Inflammatory macrophage (primary cell): ENCODE measurements around the gene TM2D3.
A peak's percentile ranks its signal among the peaks of the same experiment; 100 is the strongest.
"Not testable (repeated sequence)": the region's sequence is repeated elsewhere in the genome, so short reads cannot be mapped to it uniquely, and the experiment has no call there.

Experiments used
- DNase-seq, 2 donors: peaks; one replicate each; pipeline ENCODE4 v3.0.0-alpha.2; 2020 to 2022

Gene TM2D3

DNA sequence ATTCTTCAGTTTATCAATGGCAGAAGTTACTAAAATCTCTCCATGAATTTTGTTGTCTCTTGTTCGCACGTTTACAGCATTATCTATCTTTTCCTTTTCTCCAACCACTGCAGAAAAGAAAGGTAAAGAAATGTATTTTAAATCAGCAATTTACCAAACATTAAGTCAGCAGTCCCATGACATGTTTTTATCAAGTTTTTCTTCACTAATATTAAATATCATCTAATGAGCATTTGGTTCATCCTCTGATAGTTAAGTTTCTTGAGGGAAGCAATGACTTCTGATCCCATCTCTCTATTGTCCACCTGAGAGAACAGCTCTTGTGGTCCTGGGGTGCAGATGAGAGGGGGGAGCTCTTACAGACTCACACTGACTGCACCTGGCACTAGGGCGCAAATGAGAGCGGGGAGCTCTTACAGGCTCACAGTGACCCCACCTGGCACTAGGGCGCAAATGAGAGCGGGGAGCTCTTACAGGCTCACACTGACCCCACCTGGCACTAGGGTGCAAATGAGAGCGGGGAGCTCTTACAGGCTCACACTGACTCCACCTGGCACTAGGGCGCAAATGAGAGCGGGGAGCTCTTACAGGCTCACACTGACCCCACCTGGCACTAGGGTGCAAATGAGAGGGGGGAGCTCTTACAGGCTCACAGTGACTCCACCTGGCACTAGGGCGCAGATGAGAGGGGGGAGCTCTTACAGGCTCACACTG is 2.6 kb upstream of the TM2D3 start:
- DNase-seq = not testable (repeated sequence)

DNA sequence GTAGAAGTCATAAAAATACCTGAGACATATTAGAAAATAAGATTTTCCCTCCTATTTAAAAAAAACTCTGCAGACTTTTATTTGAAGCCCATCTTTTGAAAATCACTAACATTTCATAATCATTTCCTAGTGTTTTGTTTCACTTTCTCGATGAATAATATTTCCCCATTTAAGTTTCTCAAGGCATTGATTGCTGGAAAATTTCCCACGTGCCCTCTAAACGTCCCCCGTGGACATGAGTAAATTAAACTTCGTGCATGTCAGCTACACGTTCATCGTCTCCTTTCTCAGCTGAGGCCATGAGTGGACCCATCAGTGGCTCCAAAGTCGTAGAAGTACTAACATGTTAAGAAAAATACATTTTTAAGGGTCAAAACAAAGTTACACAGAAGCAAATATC is 2.0 kb upstream of the TM2D3 start:
- DNase-seq = peak; percentile 59 to 68

DNA sequence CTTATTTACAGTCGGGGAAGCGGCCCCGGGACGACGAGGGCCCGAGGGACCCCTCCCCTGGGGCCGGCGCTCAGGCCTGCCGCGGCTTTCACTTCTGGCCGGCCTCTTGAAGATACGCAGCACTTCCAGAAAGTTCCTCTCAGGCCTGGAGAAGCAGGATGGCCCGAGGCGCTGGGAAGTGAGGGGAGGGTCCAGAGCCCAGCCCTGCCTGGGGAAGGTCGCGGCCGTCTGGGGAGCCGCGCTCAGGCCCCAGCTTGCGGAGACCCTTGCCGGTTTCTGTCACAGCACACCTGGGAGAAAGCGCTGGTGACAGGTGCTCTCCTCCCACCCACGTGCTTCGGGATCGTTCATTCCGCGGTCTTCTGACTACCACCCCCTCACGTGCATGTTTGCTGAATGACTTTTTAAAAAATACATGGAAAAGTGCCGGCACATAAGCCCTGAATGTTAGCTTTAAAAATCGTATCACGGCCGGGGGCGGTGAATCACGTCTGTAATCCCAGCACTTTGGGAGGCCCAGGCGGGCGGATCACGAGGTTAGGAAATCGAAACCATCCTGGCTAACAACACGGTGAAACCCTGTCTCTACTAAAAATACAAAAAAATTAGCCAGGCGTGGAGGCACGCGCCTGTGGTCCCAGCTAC is 727 bp upstream of the TM2D3 start:
- no peak for DNase-seq

DNA sequence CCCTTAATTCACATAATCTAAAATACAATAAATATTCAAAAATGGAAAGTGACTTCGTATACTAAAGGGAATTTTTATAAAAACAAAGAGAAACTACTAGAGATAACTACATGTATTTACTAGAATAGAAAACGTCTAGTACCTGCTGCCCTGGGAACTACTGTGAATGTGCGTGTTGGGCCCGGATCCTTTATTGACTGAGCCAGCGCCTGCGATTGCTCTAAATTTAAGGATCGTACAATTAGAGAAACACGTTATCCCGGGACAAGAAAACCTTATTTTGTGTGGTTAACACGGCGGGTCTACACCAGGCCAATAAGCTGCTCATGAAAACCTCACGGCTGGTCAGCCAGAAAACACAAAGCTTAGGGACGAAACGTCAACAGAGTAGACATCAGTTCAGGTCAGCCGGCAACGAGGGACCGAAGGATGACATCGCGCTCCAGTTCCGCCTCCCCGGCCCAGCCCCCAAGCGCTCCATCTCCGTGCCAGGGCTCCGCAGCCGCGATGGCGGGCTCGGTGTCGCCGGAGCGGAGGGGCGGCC is 555 bp downstream of the TM2D3 start:
- DNase-seq = no peak

DNA sequence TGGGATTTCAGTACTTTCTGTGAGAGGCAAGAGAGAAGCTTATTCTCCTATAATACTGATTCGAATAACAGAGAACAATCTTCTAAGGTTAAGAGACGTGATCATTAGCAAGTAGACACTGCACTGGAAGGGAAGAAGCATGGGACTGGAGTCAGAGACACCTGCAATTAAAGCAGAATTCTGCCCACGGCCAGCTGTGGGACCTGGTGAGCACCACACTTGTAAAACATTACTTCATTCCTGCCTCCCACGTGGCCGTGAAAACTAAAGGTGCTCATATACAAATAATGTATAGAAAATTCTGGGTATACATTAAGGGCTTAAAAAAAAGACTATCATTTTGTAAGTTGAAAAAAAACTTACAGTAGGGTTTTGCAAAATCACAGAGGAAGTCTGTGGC is 2.0 kb downstream of the TM2D3 start:
- no peak for DNase-seq

DNA sequence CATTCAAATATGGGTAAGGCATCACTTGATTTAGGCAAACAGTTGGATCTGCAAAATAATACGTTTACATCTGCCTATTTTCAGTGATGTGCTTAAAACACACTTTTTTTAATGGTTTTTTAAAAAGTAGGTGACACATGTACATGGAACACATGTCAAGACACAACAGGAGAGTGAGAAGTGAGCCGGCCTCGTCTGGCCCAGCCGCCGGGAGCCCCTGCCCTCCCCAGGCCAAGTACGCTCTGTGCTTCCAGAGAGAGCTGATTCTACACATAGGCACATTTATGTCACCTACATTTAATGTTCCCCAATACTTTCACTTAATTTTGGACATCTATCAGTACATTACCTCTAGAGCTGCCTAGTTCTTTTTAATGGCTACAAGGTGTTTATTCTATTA is 3.8 kb downstream of the TM2D3 start:
- DNase-seq = no peak

DNA sequence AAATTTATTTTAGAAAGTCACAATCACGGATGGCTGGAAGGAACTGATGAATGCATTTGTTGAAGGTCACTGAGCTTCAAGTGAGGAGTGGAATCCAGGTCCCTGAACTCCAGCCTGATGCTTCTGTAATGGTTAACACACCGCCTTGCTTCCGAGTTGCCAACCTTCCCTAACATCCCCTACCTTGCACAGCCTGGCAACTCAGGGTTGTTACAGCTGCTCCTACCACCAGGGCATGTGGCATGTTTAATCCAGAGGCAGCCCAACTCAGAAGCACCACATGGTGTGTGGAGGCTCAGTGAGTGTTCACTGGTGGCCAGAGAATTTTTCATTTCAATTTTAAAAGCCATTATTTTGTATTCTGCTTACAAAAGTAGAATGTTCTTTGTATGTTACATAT is 4.9 kb downstream of the TM2D3 start:
- no peak for DNase-seq

DNA sequence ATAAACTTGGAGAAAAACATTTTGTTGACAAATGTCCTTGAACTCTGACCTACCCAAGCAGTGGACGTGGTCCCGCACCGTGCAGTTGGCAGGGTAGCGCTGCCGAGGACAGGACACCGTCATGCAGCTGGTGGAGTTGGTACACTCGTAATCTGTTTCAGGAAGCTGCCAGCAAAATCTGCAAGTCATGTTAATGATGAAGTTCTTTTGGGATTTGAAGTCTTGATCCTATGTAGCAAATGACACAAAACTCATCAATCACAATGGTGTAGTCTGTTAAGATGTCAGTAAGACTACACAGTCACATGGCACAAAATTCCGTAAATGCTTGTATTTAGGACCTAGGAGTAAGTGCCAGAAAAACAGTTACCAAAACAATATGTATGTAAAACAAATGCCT is 5.5 kb downstream of the TM2D3 start:
- peak; percentile 25 to 33 for DNase-seq

DNA sequence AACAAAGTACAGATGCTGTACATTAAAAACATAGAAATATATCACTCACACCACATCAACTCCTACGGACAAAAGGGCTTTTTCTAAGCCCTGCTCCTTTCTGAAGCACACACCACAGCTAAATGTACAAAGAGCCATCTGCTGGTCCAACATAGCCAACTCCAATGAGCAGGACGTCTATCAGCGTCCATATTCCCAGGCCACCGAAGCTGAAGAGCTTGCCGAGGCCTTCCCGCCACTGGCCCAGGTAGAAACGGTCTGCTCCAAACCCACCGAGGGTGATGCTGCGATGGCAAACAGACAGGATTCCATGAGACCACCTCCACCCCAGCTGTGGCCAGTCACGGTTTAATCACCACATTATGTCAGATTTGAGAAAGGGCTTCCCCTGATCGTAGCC is 9.8 kb downstream of the TM2D3 start:
- DNase-seq = no peak

DNA sequence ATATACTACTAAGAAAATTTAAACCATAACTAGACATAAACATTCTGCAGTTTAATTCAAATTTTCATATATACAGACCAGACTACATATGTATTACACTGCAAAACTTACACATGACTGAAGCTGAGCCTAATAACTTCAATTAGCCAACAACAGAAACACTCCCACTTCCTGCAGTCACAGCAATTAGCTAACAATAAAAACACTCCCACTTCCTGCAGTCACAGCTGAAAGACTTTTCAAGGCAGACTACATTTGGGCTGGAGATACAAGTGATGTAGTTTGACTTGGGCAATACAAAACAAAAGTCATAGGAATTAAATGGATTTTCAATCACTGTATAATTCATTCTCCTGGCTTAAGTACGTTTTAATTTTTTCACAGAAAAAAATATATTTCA is 10.3 kb downstream of the TM2D3 start:
- peak; percentile 85 to 94 for DNase-seq

DNA sequence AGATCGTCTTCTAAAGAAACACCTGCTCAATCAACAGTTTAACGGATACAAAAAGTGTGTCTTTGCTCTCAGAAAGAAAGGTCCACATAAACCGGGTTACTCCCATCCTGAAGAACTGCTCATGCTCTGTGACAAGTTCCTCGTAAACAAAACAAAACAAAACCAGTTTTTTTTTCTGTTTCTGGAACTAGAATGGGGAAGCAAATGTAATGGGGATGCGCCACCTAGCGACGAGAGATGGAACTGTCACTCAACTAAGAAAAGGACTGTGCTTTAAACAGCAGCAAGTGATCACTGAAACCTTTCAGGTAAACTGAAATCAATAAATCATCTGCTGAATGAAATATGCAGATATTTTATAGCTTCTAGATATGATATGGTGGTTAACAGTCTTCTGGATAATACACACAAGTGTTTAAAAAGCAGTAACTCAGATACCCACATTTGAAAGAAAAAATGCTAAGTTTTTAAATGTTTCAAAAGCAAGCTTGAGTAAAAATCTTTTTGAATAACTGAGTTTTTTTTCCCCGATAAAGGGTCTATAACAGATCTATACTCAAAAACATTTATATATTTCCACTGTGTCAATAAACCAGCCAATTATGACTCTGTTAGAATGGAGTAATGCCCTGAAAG is 10.9 kb downstream of the TM2D3 start:
- DNase-seq = peak; percentile 89 to 92

DNA sequence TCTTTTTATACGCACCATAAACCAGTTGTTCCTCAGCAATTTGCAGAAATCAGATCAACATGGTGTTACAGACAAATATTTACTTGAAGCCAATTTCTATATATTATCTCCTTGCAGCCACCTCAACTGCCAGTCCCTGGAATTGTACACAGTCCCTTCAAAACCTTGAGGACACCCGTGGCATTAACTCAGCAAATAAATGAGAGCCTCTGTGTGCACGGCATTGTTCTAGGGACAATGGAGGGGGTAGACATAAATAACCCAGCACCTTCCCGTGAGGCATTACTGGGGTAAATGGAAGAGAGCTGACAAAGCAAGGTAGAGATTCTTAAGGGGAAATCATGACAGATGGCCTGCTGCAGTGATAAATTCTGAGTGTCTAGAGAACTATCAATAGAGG is 12.5 kb downstream of the TM2D3 start:
- no peak for DNase-seq

DNA sequence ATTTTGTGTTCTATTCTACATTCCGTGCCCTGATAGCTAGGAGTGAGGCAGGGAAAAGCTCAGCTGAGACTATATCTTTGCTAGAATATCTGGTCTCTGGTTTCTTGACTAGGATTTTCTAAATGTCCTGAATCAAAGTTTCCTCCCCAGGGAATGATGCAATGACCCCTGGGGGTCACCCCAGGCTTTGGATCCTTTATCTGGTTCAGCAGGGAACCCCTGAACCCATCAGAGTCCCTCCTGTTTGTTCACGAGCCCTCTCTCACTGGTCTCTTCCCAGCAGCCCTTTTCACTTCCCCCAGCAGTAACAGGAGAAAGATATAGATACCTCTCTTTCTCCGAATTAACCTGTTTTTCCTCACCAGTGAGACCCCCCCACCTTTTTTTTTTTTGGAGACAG is 14.3 kb downstream of the TM2D3 start:
- no peak for DNase-seq

DNA sequence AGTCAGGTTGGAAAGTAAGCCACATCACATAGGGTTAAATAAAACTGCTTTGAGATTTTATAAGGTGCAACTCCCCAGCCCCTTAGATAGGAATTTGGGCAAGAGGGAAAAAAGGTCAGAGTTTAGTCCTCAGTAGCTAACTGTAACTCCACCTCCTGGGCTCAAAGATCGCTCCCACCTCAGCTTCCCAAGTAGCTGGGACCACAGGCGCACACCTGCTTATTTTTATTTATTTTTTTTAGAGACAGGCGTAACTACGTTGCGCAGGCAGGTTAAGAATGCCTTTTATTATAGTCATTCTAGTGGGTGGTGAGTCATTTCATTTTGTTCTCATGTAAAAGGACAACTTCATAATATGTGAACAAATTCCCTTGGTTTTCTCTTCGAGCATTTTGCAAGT is 14.7 kb downstream of the TM2D3 start:
- DNase-seq = no peak

DNA sequence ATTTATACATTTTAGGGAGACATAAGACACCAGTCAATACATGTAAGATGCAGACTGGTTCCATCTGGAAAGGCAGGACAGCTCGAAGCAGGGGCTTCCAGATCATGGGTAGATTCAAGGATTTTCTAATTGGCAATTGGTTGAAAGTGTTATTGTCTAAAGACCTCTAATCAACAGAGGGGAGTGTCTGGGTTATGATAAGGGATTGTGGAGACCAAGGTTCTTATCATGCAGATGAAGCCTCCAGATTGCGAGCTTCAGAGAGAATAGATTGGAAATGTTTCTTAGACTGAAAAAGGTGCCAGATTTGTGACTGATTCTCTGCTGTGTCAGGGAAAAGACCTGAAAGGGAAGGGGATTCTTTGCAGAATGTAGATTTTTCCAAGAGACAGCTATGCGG is 15.1 kb downstream of the TM2D3 start:
- no peak for DNase-seq

DNA sequence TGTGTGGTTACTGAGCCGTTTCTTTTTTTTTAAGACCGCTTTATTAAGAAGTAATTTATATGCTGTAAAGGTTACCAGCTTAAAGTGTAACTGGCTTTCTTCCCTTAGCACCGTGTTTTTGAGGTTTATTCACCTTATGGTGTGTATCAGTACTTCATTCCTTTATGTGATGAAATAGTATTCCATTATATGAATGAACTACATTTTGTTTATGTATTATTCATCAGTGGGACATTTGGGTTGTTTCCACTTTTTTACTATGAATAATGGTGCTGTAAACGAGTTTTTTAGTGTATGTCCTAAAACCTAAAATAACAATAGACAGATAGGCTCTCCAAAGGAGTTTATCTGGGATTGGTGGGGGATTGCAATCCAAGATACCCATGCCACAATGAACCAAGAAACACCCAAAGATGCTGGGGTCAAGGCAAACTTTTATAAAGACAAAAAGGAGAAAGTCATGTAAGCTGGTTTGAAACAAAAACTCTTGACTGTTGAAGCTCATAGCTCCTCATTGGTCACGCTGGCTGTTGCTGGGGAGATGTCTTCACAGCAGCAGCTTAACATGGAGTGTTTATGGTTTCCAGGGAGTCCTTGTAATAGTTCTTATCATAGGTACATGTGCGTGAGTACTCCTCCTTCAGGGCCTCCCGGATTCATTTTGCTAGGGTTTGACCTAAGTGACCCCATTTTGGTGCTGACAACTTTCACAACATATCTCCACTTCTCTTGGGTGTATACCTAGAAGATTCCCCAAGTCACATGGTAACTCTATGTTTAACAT is 16.0 kb downstream of the TM2D3 start:
- DNase-seq = no peak

DNA sequence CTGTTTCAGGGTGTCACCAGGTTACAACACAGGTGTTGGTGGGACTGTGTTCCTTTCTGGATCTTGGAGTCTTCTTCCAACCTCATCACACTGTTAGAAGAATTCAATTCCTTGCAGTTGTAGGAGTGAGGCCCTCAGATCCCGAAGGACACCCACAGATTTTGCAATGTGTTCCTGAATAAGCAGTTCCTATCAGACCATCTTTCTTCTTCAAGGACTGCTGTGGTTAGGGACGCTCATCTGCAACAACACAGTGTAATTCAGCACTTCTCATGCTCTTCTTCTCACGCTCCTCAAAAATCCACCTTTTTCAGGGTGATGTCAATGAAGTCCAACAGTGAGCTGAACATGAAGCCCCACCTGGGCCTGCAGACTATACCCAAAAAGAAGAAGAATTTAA is 18.8 kb downstream of the TM2D3 start:
- no peak for DNase-seq

DNA sequence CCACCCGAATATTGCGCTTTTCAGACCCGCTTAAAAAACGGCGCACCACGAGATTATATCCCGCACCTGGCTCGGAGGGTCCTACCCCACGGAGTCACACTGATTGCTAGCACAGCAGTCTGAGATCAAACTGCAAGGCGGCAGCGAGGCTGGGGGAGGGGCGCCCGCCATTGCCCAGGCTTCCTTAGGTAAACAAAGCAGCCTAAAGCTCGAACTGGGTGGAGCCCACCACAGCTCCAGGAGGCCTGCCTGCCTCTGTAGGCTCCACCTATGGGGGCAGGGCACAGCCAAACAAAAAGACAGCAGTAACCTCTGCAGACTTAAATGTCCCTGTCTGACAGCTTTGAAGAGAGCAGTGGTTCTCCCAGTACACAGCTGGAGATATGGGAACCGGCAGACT is 25.5 kb downstream of the TM2D3 start:
- not testable (repeated sequence) for DNase-seq

DNA sequence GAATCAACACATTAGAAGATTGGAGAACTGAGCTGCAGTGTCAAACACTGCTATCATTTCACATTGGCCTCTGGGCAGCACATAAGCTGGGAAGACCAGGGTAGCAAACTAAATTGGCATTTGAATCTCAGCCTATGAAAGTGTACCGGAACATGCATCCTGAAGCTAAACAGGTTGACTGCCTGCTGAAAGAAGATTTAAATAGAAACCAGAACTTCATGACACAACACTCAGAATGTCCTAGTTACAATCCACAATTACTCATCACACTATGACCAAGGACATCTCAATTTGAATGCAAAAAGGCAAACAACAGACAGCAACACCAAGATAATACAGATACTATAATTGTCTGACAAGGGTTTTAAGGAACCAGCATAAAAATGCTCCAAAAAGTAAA is 26.2 kb downstream of the TM2D3 start:
- peak in 1 of 2 donors; percentile 22 for DNase-seq

DNA sequence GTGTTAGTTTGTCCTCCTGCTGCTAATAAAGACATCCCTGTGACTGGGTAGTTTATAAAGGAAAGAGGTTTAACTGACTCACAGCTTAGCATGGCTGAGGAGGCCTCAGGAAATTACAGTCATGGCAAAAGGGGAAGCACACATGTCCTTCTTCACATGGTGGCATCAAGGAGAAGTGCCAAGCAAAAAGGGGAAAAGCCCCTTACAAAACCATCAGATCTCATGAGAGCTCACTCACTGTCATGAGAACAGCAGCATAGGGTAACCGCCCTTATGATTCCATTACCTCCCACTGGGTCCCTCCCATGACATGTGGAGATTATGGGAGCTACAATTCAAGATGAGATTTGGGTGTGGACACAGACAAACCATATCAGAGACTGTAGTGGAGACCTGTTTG is 27.0 kb downstream of the TM2D3 start:
- peak; percentile 77 to 92 for DNase-seq

DNA sequence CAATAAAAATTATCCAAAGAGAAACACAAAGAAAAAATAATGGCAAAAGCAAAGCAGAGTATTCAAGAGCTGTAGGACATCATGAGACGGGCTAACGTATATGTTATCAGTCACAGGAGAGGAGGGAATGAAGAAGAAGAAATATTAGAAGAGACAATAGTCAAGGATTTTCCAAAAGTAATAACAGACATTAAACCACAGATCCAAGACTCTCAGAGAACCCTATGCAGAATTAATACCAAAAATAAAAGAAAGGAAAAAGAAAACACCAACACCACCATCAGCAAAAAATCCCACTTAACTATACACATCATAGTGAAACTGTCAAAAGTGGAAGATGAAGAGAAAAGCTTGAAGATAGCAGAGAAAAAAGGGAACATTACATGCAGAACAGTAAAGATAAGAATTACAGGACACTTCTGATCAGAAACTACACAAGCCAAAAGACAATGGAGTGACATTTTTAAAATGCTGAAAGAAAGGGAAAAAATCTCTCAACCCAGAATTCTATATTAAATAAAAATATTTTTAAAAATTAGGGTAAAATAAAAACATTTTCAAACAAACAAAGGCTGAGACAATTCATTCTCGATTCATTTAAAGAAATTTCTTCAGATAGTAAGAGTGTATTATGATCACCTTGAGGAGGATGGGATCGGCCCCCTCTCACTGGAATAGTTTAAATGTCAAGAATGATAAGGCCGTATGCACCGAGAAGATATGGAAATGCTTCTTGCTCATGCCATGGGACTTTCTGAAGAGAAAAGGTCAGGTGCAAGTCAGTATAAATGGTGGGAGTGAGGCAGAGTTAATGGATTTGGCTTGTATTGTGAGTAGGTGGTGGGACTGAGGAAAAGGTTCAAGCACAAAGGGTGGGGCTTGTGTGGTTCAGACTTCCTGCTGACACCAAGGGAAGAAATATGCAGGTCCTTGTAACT is 28.5 kb downstream of the TM2D3 start:
- no peak for DNase-seq

DNA sequence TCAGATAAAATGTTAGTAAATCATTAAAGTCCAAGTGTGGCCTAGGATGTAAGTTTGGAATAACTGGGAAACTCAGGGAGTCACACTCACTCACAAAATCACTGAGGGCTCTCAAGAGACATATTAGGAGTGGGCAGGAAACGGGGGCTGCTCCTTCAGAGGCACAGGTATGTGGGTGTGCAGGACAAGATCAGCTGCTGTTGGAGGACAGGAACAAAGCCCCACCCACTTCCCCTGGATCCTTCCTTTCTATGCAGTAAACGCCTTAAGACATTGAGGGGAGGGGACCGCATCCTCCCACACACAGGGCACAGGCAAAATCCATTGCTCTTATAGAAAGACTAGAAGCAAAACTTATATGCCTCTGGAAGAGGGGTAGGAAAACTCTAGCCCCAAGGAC is 30.2 kb downstream of the TM2D3 start:
- no peak for DNase-seq
